ENCODE results near the gene SLC27A5. TPM values are rescaled to one million over a fixed set of nuclear protein-coding genes. Genes with fewer than 3 reads are reported as not detected.

Gene SLC27A5
- total and polyA plus RNA-seq, 2 of the 13 experiments (the other 11 are each of a cell fraction or from before 2014, with no cell fraction given) = 30.3 to 40.2 TPM

GRCh38 chr19:58543826-58544590 is 32.2 kb upstream of the SLC27A5 start, which contains the start of gene TRIM28 (continued):
- TF ChIP-seq HNRNPL (IDR thresholded peaks at IDR 0.05; ENCODE audit: low read depth, low read length) = no peak
- peak; percentile 78; the same call in 1 of the 2 replicates for TF ChIP-seq THAP7 (CRISPR knock-in tag; IDR thresholded peaks at IDR 0.05)
- TF ChIP-seq POLR2AphosphoS5 (IDR thresholded peaks at IDR 0.05; ENCODE audit: low read depth, low read length) = peak; percentile 91
- TF ChIP-seq SIX4 (CRISPR knock-in tag; IDR thresholded peaks at IDR 0.05) = no peak
- peak; percentile 27 for TF ChIP-seq TMF1 (CRISPR knock-in tag; IDR thresholded peaks at IDR 0.05; ENCODE audit: low read depth)
- TF ChIP-seq KLF15 (CRISPR knock-in tag; IDR thresholded peaks at IDR 0.05; ENCODE audit: borderline replicate concordance) = no peak
- no peak for TF ChIP-seq ZMYM2 (CRISPR knock-in tag; IDR thresholded peaks at IDR 0.05)
- TF ChIP-seq HOXA3 (CRISPR knock-in tag; IDR thresholded peaks at IDR 0.05) = peak; percentile 92
- no peak for TF ChIP-seq ZNF432 (CRISPR knock-in tag; IDR thresholded peaks at IDR 0.05; ENCODE audit: borderline replicate concordance)
- TF ChIP-seq WIZ (CRISPR knock-in tag; IDR thresholded peaks at IDR 0.05) = no peak
- no peak for TF ChIP-seq CREBL2 (CRISPR knock-in tag; IDR thresholded peaks at IDR 0.05; ENCODE audit: borderline replicate concordance)
- TF ChIP-seq ZNF333 (CRISPR knock-in tag; IDR thresholded peaks at IDR 0.05; ENCODE audit: borderline replicate concordance) = peak; percentile 58; the same call in 1 of the 2 replicates
- no peak for TF ChIP-seq MYNN (CRISPR knock-in tag; IDR thresholded peaks at IDR 0.05; ENCODE audit: low read depth)
- TF ChIP-seq BCL6 (CRISPR knock-in tag; IDR thresholded peaks at IDR 0.05) = 0 out of 2 replicates have a peak, but pooled peaks have one; percentile 9
- no peak for TF ChIP-seq RARG (CRISPR knock-in tag; IDR thresholded peaks at IDR 0.05; ENCODE audit: low read depth)
- TF ChIP-seq PAWR (CRISPR knock-in tag; IDR thresholded peaks at IDR 0.05; ENCODE audit: borderline replicate concordance) = no peak
- TF ChIP-seq STAG1 (CRISPR knock-in tag; IDR thresholded peaks at IDR 0.05) = no peak
- no peak for TF ChIP-seq SATB2 (CRISPR knock-in tag; IDR thresholded peaks at IDR 0.05)
- no peak for TF ChIP-seq HINFP (CRISPR knock-in tag; IDR thresholded peaks at IDR 0.05; ENCODE audit: low read depth)
- TF ChIP-seq ZNF614 (CRISPR knock-in tag; IDR thresholded peaks at IDR 0.05; ENCODE audit: borderline replicate concordance) = peak; percentile 61; the same call in 1 of the 2 replicates
- TF ChIP-seq SUZ12 (IDR thresholded peaks at IDR 0.05; ENCODE audit: low read depth, low read length) = no peak
- no peak for TF ChIP-seq ZNF460 (CRISPR knock-in tag; IDR thresholded peaks at IDR 0.05; ENCODE audit: borderline replicate concordance)
- TF ChIP-seq JUND (CRISPR knock-in tag; IDR thresholded peaks at IDR 0.05) = no peak
- TF ChIP-seq HMG20B (CRISPR knock-in tag; conservative IDR thresholded peaks at IDR 0.05) = no peak
- peak; percentile 34; the same call in 1 of the 2 replicates for TF ChIP-seq CREB3 (CRISPR knock-in tag; IDR thresholded peaks at IDR 0.05)
- peak; percentile 46; the same call in 1 of the 2 replicates for TF ChIP-seq ZNF749 (CRISPR knock-in tag; IDR thresholded peaks at IDR 0.05; ENCODE audit: borderline replicate concordance)
- TF ChIP-seq ZNF720 (CRISPR knock-in tag; IDR thresholded peaks at IDR 0.05) = no peak

Data from HepG2 (cell line).